Gastroesophageal sphincter (tissue), 4 donors: ENCODE measurements around the gene TBC1D24. TPM values are rescaled to one million over a fixed set of nuclear protein-coding genes. Genes with fewer than 3 reads are reported as not detected.
"Not testable (repeated sequence)": the region's sequence is repeated elsewhere in the genome, so short reads cannot be mapped to it uniquely, and the experiment has no call there.

Experiments
- ATAC-seq: fragments of 150-250 bp; one replicate; pipeline ENCODE4 v1.9.1; 2016; ENCODE audit warnings: mild to moderate bottlenecking, moderate library complexity
- H3K27ac ChIP-seq, 4 donors: fragments of 200-600 bp; sonication (generic) in 3 of 4; 1 replicate in 3 of 4; 2 replicates in 1 of 4; pipeline ENCODE4 v1.5.1; 2016 to 2019
- H3K27me3 ChIP-seq: fragments of 200-600 bp; sonication (generic); one replicate; pipeline ENCODE4 v1.5.1; 2019
- H3K36me3 ChIP-seq, 2 donors: fragments of 200-600 bp; sonication (generic); one replicate each; pipeline ENCODE4 v1.5.1; 2019; ENCODE audit warnings: control low read depth in 1 of 2
- H3K4me1 ChIP-seq, 3 donors: fragments of 200-600 bp; sonication (generic); 1 replicate in 2 of 3; 2 replicates in 1 of 3; pipeline ENCODE4 v1.5.1; 2016 to 2019; ENCODE audit warnings: control low read depth in 2 of 3
- H3K4me3 ChIP-seq, 2 donors: fragments of 200-600 bp; sonication (generic); one replicate each; pipeline ENCODE4 v1.5.1; 2019; ENCODE audit warnings: mild to moderate bottlenecking in 1 of 2, moderate library complexity in 1 of 2
- H3K9me3 ChIP-seq, 3 donors: fragments of 200-600 bp; sonication (generic); one replicate each; pipeline ENCODE4 v1.5.1; 2017 to 2019; ENCODE audit warnings: control low read depth in 2 of 3
- EP300 ChIP-seq: sonication (generic); formaldehyde crosslinking; IDR thresholded peaks from one replicate; pipeline ENCODE4 v1.6.1; 2017; ENCODE audit warnings: antibody characterized with exemption, mild to moderate bottlenecking
- POLR2A ChIP-seq, 2 donors: fragments of 450-650 bp; IDR thresholded peaks; one replicate each; pipeline ENCODE4 v1.6.1; 2017; ENCODE audit warnings: antibody characterized with exemption in 2 of 2, mild to moderate bottlenecking in 2 of 2, moderate library complexity in 1 of 2
- POLR2AphosphoS5 ChIP-seq: sonication (generic); formaldehyde crosslinking; IDR thresholded peaks from one replicate; pipeline ENCODE4 v1.6.1; 2017; ENCODE audit warnings: antibody characterized with exemption
- WGBS, 2 donors: methylation state at CpG; one replicate each; pipeline ENCODE4 v1.1.5; 2018; ENCODE audit warnings: low coverage in 1 of 2; 5-methylcytosine and 5-hydroxymethylcytosine counted together
- total RNA-seq, 4 donors: library from RNA; depleted of rRNA; stranded (reverse); fragments of >200 nt; gene quantifications; one replicate each; pipeline ENCODE4 v1.1.0, GENCODE V29; 2016
- TF ChIP-seq, protein P1 (sequence below), 4 experiments: fragments of 200-600 bp in 2 of 4; fragments of 450-650 bp in 2 of 4; sonication (generic) in 1 of 4; IDR thresholded peaks; one replicate each; pipeline ENCODE4 v1.5.1; 2017 to 2019; ENCODE audit warnings: antibody characterized with exemption in 4 of 4, mild to moderate bottlenecking in 2 of 4, moderate library complexity in 2 of 4

Gene TBC1D24
- total RNA-seq, 4 donors from 2014 or later = 6.2 to 18.4 (median 14.2) TPM

DNA sequence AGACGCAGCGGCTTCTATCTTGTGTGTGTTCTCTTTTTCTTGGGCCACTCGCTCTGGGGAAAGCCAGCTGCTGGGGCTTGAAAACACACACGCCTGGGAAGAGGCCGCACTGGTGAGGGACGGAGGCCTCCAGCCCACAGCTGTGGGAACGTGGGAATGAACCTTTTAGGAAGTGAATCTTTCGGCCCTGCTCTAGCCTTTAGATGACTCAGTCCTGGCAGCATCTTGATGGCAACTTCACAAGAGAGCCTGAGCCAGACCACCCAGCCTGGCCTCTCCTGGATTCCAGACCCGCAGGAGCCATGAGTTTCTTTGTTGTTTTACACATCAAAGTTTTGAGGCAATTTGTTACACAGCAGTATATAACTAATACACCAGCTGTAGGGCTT lies 60.7 kb downstream of the TBC1D24 start:
- TF ChIP-seq, protein P1, sequence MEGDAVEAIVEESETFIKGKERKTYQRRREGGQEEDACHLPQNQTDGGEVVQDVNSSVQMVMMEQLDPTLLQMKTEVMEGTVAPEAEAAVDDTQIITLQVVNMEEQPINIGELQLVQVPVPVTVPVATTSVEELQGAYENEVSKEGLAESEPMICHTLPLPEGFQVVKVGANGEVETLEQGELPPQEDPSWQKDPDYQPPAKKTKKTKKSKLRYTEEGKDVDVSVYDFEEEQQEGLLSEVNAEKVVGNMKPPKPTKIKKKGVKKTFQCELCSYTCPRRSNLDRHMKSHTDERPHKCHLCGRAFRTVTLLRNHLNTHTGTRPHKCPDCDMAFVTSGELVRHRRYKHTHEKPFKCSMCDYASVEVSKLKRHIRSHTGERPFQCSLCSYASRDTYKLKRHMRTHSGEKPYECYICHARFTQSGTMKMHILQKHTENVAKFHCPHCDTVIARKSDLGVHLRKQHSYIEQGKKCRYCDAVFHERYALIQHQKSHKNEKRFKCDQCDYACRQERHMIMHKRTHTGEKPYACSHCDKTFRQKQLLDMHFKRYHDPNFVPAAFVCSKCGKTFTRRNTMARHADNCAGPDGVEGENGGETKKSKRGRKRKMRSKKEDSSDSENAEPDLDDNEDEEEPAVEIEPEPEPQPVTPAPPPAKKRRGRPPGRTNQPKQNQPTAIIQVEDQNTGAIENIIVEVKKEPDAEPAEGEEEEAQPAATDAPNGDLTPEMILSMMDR (IDR thresholded peaks at IDR 0.05) = no peak
- TF ChIP-seq POLR2A (IDR thresholded peaks at IDR 0.05) = no peak
- TF ChIP-seq POLR2AphosphoS5 = peak; percentile 2
- Histone ChIP-seq H3K4me1 (peaks cover 0 to 58% (median 20%) of the 10 kb centered on the region in 3 donors), H3K4me3 (no peak overlapping the region), H3K36me3 (peaks cover 0 to 4% of the 10 kb centered on the region in 2 donors), H3K9me3 (no peaks in the 10 kb centered on the region), H3K27me3 (no peaks in the 10 kb centered on the region), H3K27ac (peak overlapping the region in 3 of 4 donors; percentile 61 to 88 (median 62))
- no peak for ATAC-seq
- WGBS, 2 donors = 30 to 67% methylated on average over 1 to 2 of the region's 9 CpGs

DNA sequence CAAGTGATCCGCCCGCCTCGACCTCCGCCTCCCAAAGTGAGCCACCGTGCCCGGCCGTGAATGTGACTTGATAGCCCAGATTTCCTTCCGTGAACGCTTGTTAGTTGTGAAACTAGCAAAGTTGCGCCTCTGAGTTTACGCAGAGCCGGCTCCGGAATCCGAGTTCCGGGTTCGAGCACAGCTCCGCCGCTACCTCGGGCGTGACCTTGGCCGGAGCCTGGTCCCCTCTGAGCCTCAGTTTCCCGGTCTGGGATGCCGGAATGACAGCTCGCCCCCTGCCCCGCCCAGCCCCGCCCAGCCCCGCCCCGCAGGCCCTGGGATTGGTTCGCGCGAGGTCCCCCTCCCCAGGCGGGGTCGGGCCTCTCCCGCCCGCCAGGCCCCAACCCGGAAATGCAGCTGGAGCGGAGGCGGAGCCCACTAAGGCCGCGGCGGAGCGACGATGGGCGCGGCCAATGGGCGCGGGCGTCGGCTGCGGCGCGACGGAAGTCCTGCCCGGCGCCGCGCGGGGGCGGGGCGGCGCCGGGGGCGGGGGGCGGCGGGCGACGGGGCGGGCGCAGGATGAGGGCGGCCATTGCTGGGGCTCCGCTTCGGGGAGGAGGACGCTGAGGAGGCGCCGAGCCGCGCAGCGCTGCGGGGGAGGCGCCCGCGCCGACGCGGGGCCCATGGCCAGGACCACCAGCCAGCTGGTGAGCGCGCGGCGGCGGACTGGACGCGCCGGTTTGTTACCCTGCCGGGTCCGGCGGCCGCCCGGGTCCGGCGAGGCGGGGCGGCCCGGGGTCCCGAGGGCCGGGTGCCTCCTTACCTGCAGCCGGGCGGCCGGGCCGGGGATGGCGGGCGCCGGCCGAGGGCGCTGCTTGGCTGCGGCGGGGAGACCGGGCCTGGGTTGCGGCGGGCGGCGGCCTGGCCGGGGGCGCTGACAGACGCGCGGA lies 62.8 kb downstream of the TBC1D24 start, which contains the start of gene PDPK1:
Gene PDPK1, plus strand, starts transcription at position 571 of the 929 bp plus-strand sequence. Its CDS starts 92 bp downstream, at position 663.
- Histone ChIP-seq H3K4me1 (peaks cover 0 to 56% (median 20%) of the 10 kb centered on the region in 3 donors), H3K27me3 (no peaks in the 10 kb centered on the region), H3K4me3 (peak within 1 kb of the TSS; percentile 53 to 74), H3K9me3 (no peaks in the 10 kb centered on the region), H3K27ac (peak within 1 kb of the TSS; percentile 65 to 96 (median 86)), H3K36me3 (peaks cover 0 to 4% of the 10 kb centered on the region in 2 donors)
- peak; percentile 93 for ATAC-seq
- peak; percentile 48 to 50 for TF ChIP-seq POLR2A (IDR thresholded peaks at IDR 0.05)
- TF ChIP-seq, protein P1 (IDR thresholded peaks at IDR 0.05) = no peak
- TF ChIP-seq POLR2AphosphoS5 = peak; percentile 26
- no peak for TF ChIP-seq EP300
- 0 to 2% methylated on average over 7 to 9 of the region's 126 CpGs for WGBS, 2 donors

DNA sequence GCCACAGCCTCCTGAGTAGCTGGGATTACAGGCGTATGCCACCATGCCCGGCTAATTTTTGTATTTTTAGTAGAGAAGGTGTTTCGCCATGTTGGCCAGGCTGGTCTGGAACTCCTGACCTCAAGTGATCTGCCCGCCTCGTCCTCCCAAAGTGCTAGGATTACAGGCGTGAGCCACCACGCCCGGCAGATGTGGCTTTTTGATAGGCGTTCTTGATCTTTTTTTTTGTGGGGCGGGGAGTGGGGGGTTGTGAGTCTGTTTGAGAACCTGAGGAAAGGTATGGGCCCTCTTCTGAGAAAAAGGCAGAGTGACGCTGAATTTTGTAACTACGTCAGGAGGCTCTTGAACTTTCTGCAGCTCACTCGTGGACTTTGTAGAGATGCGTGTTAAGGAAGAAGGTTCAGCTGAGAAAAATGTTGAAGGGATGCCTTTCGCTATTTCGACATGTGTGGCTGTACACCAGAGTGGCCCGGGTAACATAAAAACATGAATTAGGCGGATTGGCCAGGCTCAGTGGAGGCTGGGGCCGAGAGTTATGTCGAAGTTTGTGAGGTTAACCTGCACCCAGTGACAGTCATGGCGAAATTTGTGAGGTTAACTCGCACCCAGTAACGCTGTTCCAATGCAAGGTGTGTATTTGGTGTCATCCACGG lies 64.4 kb downstream of the TBC1D24 start:
- H3K36me3 ChIP-seq, H3K9me3 ChIP-seq, H3K27me3 ChIP-seq, ATAC-seq: not testable (repeated sequence)
- WGBS, 2 donors = 77 to 84% methylated on average over 11 to 20 of the region's 24 CpGs
- peak overlapping the region in 1 of 4 donors; percentile 84 for H3K27ac ChIP-seq
- peaks cover 0 to 52% (median 20%) of the 10 kb centered on the region in 3 donors for H3K4me1 ChIP-seq
- H3K4me3 ChIP-seq = peak overlapping the region in 1 of 2 donors; percentile 74

DNA sequence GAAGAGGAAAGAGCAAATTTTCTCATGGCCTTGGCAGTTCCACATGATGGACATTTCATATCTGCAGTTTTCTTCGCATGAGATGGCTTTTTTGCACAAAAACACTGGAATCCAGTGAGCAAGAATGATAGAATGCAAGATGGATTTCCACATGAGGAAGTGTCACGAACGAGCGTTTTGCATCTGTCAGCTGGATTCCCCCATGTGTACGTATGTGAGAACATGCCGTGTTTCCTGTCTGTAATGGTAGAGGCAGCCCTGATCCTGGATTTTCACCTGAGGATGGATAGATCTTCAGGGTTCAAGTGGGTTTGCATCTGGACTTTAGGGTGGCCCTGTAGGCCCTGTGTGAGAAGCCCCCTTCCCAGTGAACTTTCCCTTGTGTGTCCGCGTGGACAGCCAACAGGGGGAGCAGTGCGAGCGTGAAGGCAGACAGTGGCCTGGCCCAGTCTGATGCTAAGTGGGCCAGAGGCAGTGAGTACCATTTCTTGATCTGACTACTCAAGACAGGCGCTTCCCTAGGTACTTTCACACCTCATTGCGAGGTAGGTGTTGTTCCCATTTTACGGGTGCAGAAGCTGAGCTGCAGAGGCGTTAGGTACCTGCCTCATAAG lies 65.0 kb downstream of the TBC1D24 start:
- Histone ChIP-seq H3K4me1 (peaks cover 0 to 52% (median 20%) of the 10 kb centered on the region in 3 donors), H3K27ac (peak overlapping the region in 2 of 4 donors; percentile 17 to 84)
- WGBS, 2 donors = 0 to 56% methylated on average over 3 to 6 of the region's 14 CpGs
- not testable (repeated sequence) for ATAC-seq, H3K4me3 ChIP-seq, H3K9me3 ChIP-seq, H3K36me3 ChIP-seq, H3K27me3 ChIP-seq
- TF ChIP-seq, protein P1 (IDR thresholded peaks at IDR 0.05) = peak in 2 of 4 experiments; percentile 14 to 54

DNA sequence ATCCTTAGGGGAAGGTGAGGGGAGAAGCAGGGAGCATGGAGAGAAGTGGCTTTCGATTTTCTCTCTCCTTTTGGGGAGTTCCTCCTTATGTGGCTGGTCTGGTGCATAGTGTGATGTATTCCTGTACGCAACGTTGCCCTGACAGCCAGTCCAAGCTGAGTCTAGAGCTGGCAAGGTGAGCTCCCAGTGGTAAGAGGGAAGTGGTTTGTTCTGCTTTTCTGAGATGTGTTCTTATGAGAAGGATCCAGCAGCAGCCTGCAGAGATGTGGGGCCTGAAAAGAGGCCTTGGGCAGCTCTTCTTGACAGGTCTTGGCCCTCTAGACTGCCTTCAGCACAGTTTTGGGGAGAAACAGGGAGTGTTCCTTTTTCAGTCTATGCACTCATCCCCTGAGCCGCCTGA lies 66.0 kb downstream of the TBC1D24 start:
- peaks cover 0 to 51% (median 22%) of the 10 kb centered on the region in 3 donors for H3K4me1 ChIP-seq
- not testable (repeated sequence) for H3K9me3 ChIP-seq, ATAC-seq, H3K36me3 ChIP-seq, H3K27ac ChIP-seq, H3K4me3 ChIP-seq, H3K27me3 ChIP-seq
- WGBS, 2 donors = 43 to 60% methylated on average over 1 of the region's 4 CpGs

DNA sequence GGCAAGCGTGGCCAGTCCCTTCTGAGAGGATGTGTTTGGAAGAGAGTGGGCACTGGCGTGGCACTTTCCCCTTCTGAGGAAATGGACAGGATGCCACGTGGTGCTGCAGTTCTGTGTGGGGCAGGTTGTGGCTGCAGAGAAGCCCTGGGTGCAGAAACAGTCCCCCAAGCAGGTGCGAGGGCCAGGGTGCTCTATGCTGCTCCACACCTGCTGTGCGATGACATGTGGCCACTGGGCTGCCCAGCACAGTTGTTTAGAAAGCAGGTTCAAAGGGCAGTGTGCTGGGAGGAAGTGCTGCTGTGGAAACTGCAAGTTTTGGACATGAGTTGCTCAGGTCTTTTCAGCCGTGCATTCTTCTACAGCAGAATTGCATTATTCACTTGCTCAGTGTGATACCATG lies 66.5 kb downstream of the TBC1D24 start:
- H3K4me3 ChIP-seq, ATAC-seq, H3K27ac ChIP-seq, H3K36me3 ChIP-seq, H3K27me3 ChIP-seq, H3K9me3 ChIP-seq: not testable (repeated sequence)
- peaks cover 0 to 51% (median 27%) of the 10 kb centered on the region in 3 donors for H3K4me1 ChIP-seq
- WGBS, 2 donors = 53% methylated on average over 4 of the region's 6 CpGs; no CpG with 5 or more reads in 1 of the 2 donors

DNA sequence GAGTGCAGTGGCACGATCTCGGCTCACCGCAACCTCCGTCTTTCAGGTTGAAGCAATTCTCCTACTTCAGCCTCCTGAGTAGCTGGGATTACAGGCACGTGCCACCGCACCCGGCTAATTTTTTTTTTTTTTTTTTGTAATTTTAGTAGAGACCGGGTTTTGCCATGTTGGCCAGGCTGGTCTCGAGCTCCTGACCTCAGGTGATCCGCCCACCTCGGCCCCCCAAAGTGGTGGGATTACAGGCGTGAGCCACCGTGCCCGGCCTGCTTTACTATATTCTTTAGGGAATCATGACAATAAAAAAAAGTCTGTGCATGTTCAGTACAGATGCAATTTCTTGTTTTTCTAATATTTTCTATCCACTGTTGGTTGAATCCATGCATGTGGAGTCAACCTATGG lies 68.8 kb downstream of the TBC1D24 start:
- not testable (repeated sequence) for H3K36me3 ChIP-seq, H3K27me3 ChIP-seq, H3K4me3 ChIP-seq, ATAC-seq, H3K27ac ChIP-seq, H3K9me3 ChIP-seq
- peaks cover 0 to 42% (median 26%) of the 10 kb centered on the region in 3 donors for H3K4me1 ChIP-seq
- 68 to 79% methylated on average over 7 of the region's 14 CpGs for WGBS, 2 donors

DNA sequence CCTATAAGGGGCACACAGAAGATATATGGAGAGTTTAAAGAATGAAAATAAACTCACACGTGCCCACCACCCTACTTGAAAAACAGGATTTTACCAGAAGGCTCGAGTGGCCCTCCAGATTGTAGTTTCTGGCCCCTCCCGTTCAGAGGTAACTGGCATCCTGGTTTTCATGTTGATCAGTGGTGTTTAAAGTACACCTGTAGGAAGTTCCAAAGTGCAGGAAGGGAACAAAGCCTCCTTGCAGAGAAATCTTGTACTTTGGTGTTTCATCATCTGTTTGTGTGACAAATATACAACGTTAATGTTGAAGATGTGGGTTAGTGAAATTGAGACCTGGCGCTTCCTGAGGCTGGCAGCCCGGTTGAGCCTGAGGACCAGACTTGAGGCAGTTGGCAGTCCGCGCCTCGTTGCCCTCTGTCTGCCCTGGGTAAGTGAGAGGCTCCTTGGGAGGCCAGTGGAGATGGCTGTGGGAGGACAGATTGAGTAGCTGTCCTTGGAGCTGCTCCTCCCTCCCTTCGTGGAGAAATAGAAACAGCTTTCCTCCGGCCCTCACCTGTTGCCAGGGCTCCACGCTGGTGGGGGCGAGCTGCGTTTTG lies 75.5 kb downstream of the TBC1D24 start:
- not testable (repeated sequence) for H3K9me3 ChIP-seq

More for the DNA sequence above, 75.5 kb downstream of the TBC1D24 start:
- not testable (repeated sequence) for ATAC-seq, H3K4me3 ChIP-seq, H3K27me3 ChIP-seq, H3K27ac ChIP-seq, H3K36me3 ChIP-seq
- WGBS, 2 donors = no CpG with 5 or more reads among the region's 14 CpGs
- H3K4me1 ChIP-seq = peaks cover 0 to 11% (median 8%) of the 10 kb centered on the region in 3 donors
